K562 (cell line): Measurements from ENCODE around the gene RNLS. TPM values are rescaled to one million over a fixed set of nuclear protein-coding genes. Genes with fewer than 3 reads are reported as not detected.

Experiments
- ASH1L ChIP-seq: fragments of 450-650 bp; IDR thresholded peaks from 2 replicates; pipeline ENCODE4 v1.6.1; 2018; ENCODE audit warnings: borderline replicate concordance, mild to moderate bottlenecking, low read depth; ENCODE audit not compliant: partially characterized antibody
- JUND ChIP-seq, 2 experiments: IDR thresholded peaks; 2 replicates in 1 of 2; 3 replicates in 1 of 2; pipeline ENCODE4 v1.6.1; 2011; ENCODE audit warnings: borderline replicate concordance in 2 of 2, low read depth in 2 of 2, low read length in 2 of 2, improper control_type of control experiment in 1 of 2, missing biosample characterization in 1 of 2, missing genetic modification characterization in 1 of 2, missing genetic modification reagents in 1 of 2
- KAT8 ChIP-seq: fragments of 450-650 bp; IDR thresholded peaks from 2 replicates; pipeline ENCODE4 v1.6.1; 2016; ENCODE audit warnings: low read depth, mild to moderate bottlenecking
- MYBL2 ChIP-seq, 2 experiments: fragments of 450-650 bp in 1 of 2; sonication (generic) in 1 of 2; formaldehyde crosslinking in 1 of 2; IDR thresholded peaks; 2 replicates each; pipeline versions ENCODE4 v1.6.1 to v1.8.1; 2017 to 2022; ENCODE audit warnings: borderline replicate concordance in 1 of 2, inconsistent platforms in 1 of 2, low read depth in 1 of 2, mild to moderate bottlenecking in 1 of 2, missing genetic modification reagents in 1 of 2, moderate library complexity in 1 of 2
- SMARCC2 ChIP-seq: fragments of 450-650 bp; IDR thresholded peaks from 2 replicates; pipeline ENCODE4 v1.6.1; 2017; ENCODE audit warnings: antibody characterized with exemption, moderate library complexity, mild to moderate bottlenecking, low read depth
- ZNF785 ChIP-seq: fragments of 250-450 bp; sonication (Bioruptor Pico); IDR thresholded peaks from 2 replicates; pipeline ENCODE4 v1.4.0; 2020; ENCODE audit warnings: mild to moderate bottlenecking
- polyA plus RNA-seq, 8 experiments: library from polyadenylated mRNA; depleted of rRNA in 4 of 8; stranded (reverse) in 5 of 8; unstranded in 3 of 8; fragments of >200 nt; fragmentation: Nextera tagmentation in 2 of 8; fragmentation: Illumina TruSeq in 1 of 8; extraction: Ambion mirVana in 2 of 8; extraction: Trizol in 1 of 8; gene quantifications; 2 replicates each; pipeline versions ENCODE4 v1.2.1 to v1.2.3, GENCODE V29; 2011 to 2014; ENCODE audit warnings: inconsistent platforms in 1 of 8, missing spikeins in 1 of 8
- total RNA-seq, 7 experiments: library from RNA; depleted of rRNA in 6 of 7; stranded (reverse); fragments of >200 nt in 6 of 7; fragmentation: Illumina TruSeq in 2 of 7; extraction: Trizol in 2 of 7; gene quantifications; 2 replicates each; pipeline versions ENCODE4 v1.2.1 to v1.2.3, GENCODE V29; 2011 to 2021; ENCODE audit warnings: low replicate concordance in 1 of 7
- TF ChIP-seq, protein P1 (sequence below), 2 experiments: fragments of 450-650 bp; IDR thresholded peaks; 2 replicates each; pipeline ENCODE4 v1.6.1; 2016; ENCODE audit warnings: mild to moderate bottlenecking in 2 of 2, borderline replicate concordance in 1 of 2, low read depth in 1 of 2, moderate library complexity in 1 of 2
- TF ChIP-seq, protein P2 (sequence below): fragments of 450-650 bp; formaldehyde crosslinking; IDR thresholded peaks from 2 replicates; pipeline ENCODE4 v1.4.0; 2022; ENCODE audit warnings: mild to moderate bottlenecking, moderate library complexity

RNLS gene
- total and polyA plus RNA-seq, 9 of the 15 experiments (the other 6 are each of a cell fraction or from before 2014, with no cell fraction given): 0.14 to 0.72 (median 0.41) TPM; not detected in 3

DNA sequence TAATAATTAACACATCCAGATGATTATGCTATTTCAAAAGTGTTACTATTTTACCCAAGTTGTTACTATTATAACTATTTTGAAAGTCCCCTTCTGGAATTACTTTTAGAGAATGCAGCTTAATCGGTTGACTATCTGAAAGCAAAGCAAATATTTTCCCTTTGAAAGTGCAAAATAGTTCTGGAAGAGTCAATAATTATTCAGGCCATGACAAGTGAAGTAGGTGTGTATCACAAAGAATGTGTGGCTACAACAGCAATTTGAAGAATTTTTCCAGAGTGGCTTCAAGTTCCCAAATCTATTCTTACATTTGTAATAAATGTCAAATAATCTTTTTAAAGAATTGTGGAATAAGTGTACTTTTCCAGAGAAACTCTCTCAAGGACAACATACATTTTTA is 42.8 kb downstream of the RNLS start (continued):
- TF ChIP-seq, protein P1, sequence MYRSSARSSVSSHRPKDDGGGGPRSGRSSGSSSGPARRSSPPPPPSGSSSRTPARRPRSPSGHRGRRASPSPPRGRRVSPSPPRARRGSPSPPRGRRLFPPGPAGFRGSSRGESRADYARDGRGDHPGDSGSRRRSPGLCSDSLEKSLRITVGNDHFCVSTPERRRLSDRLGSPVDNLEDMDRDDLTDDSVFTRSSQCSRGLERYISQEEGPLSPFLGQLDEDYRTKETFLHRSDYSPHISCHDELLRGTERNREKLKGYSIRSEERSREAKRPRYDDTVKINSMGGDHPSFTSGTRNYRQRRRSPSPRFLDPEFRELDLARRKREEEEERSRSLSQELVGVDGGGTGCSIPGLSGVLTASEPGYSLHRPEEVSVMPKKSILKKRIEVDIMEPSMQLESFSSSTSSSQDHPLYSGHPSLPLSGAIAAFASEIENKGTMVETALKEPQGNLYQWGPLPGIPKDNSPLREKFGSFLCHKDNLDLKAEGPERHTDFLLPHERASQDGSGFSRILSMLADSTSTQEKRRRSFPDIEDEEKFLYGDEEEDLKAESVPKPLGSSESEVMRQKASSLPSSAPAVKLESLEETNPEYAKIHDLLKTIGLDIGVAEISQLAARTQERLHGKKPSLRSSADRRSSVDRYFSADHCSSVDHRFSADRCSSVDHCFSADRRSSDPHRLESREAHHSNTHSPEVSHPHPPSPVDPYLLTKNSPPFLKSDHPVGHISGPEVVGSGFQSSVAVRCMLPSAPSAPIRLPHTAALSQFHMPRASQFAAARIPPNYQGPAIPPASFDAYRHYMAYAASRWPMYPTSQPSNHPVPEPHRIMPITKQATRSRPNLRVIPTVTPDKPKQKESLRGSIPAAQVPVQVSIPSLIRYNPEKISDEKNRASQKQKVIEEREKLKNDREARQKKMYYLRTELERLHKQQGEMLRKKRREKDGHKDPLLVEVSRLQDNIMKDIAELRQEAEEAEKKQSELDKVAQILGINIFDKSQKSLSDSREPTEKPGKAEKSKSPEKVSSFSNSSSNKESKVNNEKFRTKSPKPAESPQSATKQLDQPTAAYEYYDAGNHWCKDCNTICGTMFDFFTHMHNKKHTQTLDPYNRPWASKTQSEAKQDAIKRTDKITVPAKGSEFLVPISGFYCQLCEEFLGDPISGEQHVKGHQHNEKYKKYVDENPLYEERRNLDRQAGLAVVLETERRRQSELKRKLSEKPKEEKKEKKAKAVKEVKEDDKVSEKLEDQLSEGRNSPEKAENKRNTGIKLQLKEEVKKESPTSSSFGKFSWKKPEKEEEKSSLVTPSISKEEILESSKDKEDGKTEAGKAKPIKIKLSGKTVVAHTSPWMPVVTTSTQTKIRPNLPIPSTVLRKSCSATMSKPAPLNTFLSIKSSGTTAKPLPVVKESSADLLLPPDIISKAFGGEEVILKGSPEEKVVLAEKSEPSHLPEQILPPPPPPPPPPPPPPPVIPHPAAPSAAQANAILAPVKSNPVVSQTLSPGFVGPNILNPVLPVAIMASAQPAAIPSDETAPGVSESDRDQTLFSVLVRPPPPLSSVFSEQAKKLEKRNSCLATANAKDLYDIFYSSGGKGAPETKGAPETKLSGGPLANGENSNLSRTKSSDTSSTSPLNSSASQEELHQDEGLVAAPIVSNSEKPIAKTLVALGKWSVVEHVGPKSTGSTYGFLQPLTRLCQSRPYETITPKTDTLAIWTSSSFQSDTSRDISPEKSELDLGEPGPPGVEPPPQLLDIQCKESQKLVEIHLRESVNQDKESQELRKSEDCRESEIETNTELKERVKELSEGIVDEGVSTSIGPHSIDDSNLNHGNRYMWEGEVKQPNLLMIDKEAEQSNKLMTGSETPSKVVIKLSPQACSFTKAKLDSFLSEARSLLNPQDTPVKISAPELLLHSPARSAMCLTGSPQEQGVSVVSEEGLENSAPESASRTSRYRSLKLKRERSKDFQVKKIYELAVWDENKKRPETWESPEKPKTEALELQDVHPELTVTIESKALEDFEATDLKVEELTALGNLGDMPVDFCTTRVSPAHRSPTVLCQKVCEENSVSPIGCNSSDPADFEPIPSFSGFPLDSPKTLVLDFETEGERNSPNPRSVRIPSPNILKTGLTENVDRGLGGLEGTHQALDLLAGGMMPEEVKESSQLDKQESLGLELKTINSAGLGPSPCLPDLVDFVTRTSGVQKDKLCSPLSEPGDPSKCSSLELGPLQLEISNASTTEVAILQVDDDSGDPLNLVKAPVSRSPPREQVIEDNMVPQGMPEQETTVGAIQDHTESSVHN (IDR thresholded peaks at IDR 0.05; ENCODE audit: borderline replicate concordance in 1 of 2, low read depth in 1 of 2): no peak
- no peak for TF ChIP-seq MYBL2 (IDR thresholded peaks at IDR 0.05; ENCODE audit: low read depth)
- TF ChIP-seq MYBL2 (CRISPR knock-in tag; IDR thresholded peaks at IDR 0.05; ENCODE audit: borderline replicate concordance): no peak
- no peak for TF ChIP-seq ZNF785 (CRISPR knock-in tag)
- no peak for TF ChIP-seq SMARCC2
- TF ChIP-seq KAT8: no peak
- no peak for TF ChIP-seq JUND (IDR thresholded peaks at IDR 0.05; ENCODE audit: borderline replicate concordance, low read depth, low read length)
- no peak for TF ChIP-seq JUND (tag; IDR thresholded peaks at IDR 0.05; ENCODE audit: borderline replicate concordance, low read depth, low read length)
- TF ChIP-seq, protein P2, sequence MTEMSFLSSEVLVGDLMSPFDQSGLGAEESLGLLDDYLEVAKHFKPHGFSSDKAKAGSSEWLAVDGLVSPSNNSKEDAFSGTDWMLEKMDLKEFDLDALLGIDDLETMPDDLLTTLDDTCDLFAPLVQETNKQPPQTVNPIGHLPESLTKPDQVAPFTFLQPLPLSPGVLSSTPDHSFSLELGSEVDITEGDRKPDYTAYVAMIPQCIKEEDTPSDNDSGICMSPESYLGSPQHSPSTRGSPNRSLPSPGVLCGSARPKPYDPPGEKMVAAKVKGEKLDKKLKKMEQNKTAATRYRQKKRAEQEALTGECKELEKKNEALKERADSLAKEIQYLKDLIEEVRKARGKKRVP: no peak
- TF ChIP-seq ASH1L: no peak
